ENCODE data around the gene PSMC1.

PSMC1 gene

GRCh38 chr14:90266441-90267154, 10.2 kb downstream of the PSMC1 start:
- in situ Hi-C loops (cut with MboI; ENCODE audit: low pct_unique_long_range_greater_than_20kb, low sequenced_read_pairs, unreplicated experiment) = no loop called here
- TF ChIP-seq, protein P1, sequence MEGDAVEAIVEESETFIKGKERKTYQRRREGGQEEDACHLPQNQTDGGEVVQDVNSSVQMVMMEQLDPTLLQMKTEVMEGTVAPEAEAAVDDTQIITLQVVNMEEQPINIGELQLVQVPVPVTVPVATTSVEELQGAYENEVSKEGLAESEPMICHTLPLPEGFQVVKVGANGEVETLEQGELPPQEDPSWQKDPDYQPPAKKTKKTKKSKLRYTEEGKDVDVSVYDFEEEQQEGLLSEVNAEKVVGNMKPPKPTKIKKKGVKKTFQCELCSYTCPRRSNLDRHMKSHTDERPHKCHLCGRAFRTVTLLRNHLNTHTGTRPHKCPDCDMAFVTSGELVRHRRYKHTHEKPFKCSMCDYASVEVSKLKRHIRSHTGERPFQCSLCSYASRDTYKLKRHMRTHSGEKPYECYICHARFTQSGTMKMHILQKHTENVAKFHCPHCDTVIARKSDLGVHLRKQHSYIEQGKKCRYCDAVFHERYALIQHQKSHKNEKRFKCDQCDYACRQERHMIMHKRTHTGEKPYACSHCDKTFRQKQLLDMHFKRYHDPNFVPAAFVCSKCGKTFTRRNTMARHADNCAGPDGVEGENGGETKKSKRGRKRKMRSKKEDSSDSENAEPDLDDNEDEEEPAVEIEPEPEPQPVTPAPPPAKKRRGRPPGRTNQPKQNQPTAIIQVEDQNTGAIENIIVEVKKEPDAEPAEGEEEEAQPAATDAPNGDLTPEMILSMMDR (IDR thresholded peaks at IDR 0.05; ENCODE audit: extremely low read depth, insufficient read depth, missing control alignments) = no peak
- no peak for DNase-seq (ENCODE audit: low spot score)

GRCh38 chr14:90268420-90268819, 12.1 kb downstream of the PSMC1 start:
- TF ChIP-seq, protein P1 (IDR thresholded peaks at IDR 0.05; ENCODE audit: extremely low read depth, insufficient read depth, missing control alignments) = no peak

GRCh38 chr14:90272523-90272922, 16.2 kb downstream of the PSMC1 start:
- DNase-seq (ENCODE audit: low spot score) = no peak
- in situ Hi-C loops (cut with MboI; ENCODE audit: low pct_unique_long_range_greater_than_20kb, low sequenced_read_pairs, unreplicated experiment) = no loop called here

More at GRCh38 chr14:90268420-90268819, 12.1 kb downstream of the PSMC1 start:
- DNase-seq (ENCODE audit: low spot score) = no peak
- in situ Hi-C loops (cut with MboI; ENCODE audit: low pct_unique_long_range_greater_than_20kb, low sequenced_read_pairs, unreplicated experiment) = no loop called here

DNA sequence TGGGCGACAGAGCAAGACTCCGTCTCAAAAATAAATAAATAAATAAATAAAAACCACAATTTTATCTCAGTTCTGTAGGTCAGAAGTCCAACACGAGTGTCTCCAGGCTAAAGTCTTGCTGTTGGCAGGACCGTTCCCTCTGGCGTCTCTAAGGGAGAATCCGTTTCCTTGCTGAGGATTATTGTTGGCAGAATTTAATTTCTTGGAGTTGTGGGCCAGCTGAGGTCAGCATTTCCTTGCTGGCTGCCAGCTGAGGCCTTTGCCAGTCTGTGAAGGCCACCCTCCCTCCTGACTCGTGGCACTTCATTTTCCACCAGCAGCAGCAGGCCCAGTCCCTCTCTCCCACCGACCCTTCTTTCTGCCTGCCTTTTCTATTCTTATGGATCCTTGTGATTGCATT, 17.2 kb downstream of the PSMC1 start:
- in situ Hi-C loops (cut with MboI; ENCODE audit: low pct_unique_long_range_greater_than_20kb, low sequenced_read_pairs, unreplicated experiment) = no loop called here
- TF ChIP-seq, protein P1 (IDR thresholded peaks at IDR 0.05; ENCODE audit: extremely low read depth, insufficient read depth, missing control alignments) = no peak
- no peak for DNase-seq (ENCODE audit: low spot score)

More at GRCh38 chr14:90272523-90272922, 16.2 kb downstream of the PSMC1 start:
- TF ChIP-seq, protein P1 (IDR thresholded peaks at IDR 0.05; ENCODE audit: extremely low read depth, insufficient read depth, missing control alignments) = no peak

- TF ChIP-seq, protein P1 (IDR thresholded peaks at IDR 0.05; ENCODE audit: extremely low read depth, insufficient read depth, missing control alignments) = no peak
- DNase-seq (ENCODE audit: low spot score) = no peak
- in situ Hi-C loops (cut with MboI; ENCODE audit: low pct_unique_long_range_greater_than_20kb, low sequenced_read_pairs, unreplicated experiment) = no loop called here
These were observed 17.7 kb downstream of the PSMC1 start for GRCh38 chr14:90274019-90274418.

- DNase-seq (ENCODE audit: low spot score) = no peak
- TF ChIP-seq, protein P1 (IDR thresholded peaks at IDR 0.05; ENCODE audit: extremely low read depth, insufficient read depth, missing control alignments) = no peak
- in situ Hi-C loops (cut with MboI; ENCODE audit: low pct_unique_long_range_greater_than_20kb, low sequenced_read_pairs, unreplicated experiment) = no loop called here
These were observed 18.6 kb downstream of the PSMC1 start for GRCh38 chr14:90274808-90275457.
